Astrocyte of the spinal cord (primary cell): Measurements from ENCODE around the gene KIF26A.
"Not testable (repeated sequence)": the region's sequence is repeated elsewhere in the genome, so short reads cannot be mapped to it uniquely, and the experiment has no call there.

ENCODE experiments used
- DNase-seq: peaks from one replicate; pipeline ENCODE4 v3.0.0; 2011; ENCODE audit warnings: low read depth, low spot score
- H3K4me3 ChIP-seq: 2 replicates; pipeline ENCODE4 v1.5.1; 2011; ENCODE audit warnings: low read depth, mild to moderate bottlenecking, low read length, moderate library complexity
- CTCF ChIP-seq: IDR thresholded peaks from 2 replicates; pipeline ENCODE4 v1.5.1; 2012; ENCODE audit warnings: low read depth, mild to moderate bottlenecking, low read length, inconsistent platforms
- in situ Hi-C: cut with HindIII; loops from 2 replicates; pipeline ENCODE4 v1.10.0; 2017; ENCODE audit warnings: low sequenced_read_pairs

KIF26A gene

GRCh38 chr14:104206281-104206904 lies 68.0 kb downstream of the KIF26A start:
- in situ Hi-C loops, result no loop called here
- no peak for TF ChIP-seq CTCF
- no peak for DNase-seq
- H3K4me3 ChIP-seq, result no peak overlapping the region

- in situ Hi-C loops, result no loop called here
- no peak for DNase-seq
- TF ChIP-seq CTCF, result no peak
- H3K4me3 ChIP-seq, result no peak overlapping the region
Observed at GRCh38 chr14:104207142-104208014, 69.0 kb downstream of the KIF26A start.

GRCh38 chr14:104208015-104208295 lies 69.6 kb downstream of the KIF26A start:
- DNase-seq, in situ Hi-C loops: not testable (repeated sequence)

GRCh38 chr14:104208331-104208730 lies 69.9 kb downstream of the KIF26A start:
- DNase-seq, H3K4me3 ChIP-seq, in situ Hi-C loops: not testable (repeated sequence)

More at GRCh38 chr14:104208015-104208295, 69.6 kb downstream of the KIF26A start:
- H3K4me3 ChIP-seq, result not testable (repeated sequence)

- DNase-seq, in situ Hi-C loops, H3K4me3 ChIP-seq: not testable (repeated sequence)
Observed at GRCh38 chr14:104209071-104209470, 70.7 kb downstream of the KIF26A start.

GRCh38 chr14:104209985-104210816 lies 71.8 kb downstream of the KIF26A start:
- H3K4me3 ChIP-seq, result no peak overlapping the region
- in situ Hi-C loops, result no loop called here
- TF ChIP-seq CTCF, result no peak
- DNase-seq, result no peak

GRCh38 chr14:104210817-104211195 lies 72.4 kb downstream of the KIF26A start:
- no peak overlapping the region for H3K4me3 ChIP-seq
- DNase-seq, result no peak
- in situ Hi-C loops, result no loop called here
- TF ChIP-seq CTCF, result no peak

GRCh38 chr14:104211215-104211614 lies 72.8 kb downstream of the KIF26A start:
- no peak overlapping the region for H3K4me3 ChIP-seq
- TF ChIP-seq CTCF, result no peak
- DNase-seq, result no peak
- in situ Hi-C loops, result no loop called here
